Kidney epithelial cell (primary cell): ENCODE results near the gene AIF1. TPM values are rescaled to one million over a fixed set of nuclear protein-coding genes. Genes with fewer than 3 reads are reported as not detected.

Experiments
- total RNA-seq: library from RNA; depleted of rRNA; stranded (reverse); fragments of >200 nt; gene quantifications from 2 replicates; pipeline ENCODE4 v1.2.3, GENCODE V29; 2015

The AIF1 gene
- total RNA-seq, 1 donor from 2014 or later, result 0.33 TPM

Other genes with a start within 250 kb of the AIF1 start
- gene MICA, start 211.6 kb upstream of the AIF1 start, total RNA-seq, result 33.2 and 48.8 TPM in 2 replicates
- 6.9 and 8.1 TPM in 2 replicates for gene MICB, start 117.1 kb upstream of the AIF1 start, total RNA-seq
- not detected in 2 replicates for gene MCCD1, start 86.3 kb upstream of the AIF1 start, total RNA-seq
- gene DDX39B, start 73.2 kb upstream of the AIF1 start, total RNA-seq, result 290 and 412 TPM in 2 replicates
- gene ATP6V1G2, start 68.6 kb upstream of the AIF1 start, total RNA-seq, result 0.67 and 2.7 TPM in 2 replicates
- gene NFKBIL1, start 67.6 kb upstream of the AIF1 start, total RNA-seq, result 41.9 and 44.0 TPM in 2 replicates
- gene LTA, start 42.9 kb upstream of the AIF1 start, total RNA-seq, result 0.92 TPM in 1 of 2 replicates, not detected in the other
- 16.7 and 18.6 TPM in 2 replicates for gene TNF, start 39.7 kb upstream of the AIF1 start, total RNA-seq
- 19.3 and 21.4 TPM in 2 replicates for gene LTB, start 32.8 kb upstream of the AIF1 start, total RNA-seq
- gene LST1, start 29.0 kb upstream of the AIF1 start, total RNA-seq, result 0.42 TPM in 1 of 2 replicates, not detected in the other
- gene NCR3, start 22.2 kb upstream of the AIF1 start, total RNA-seq, result not detected in 2 replicates
- 117 and 143 TPM in 2 replicates for gene PRRC2A, start 5.5 kb downstream of the AIF1 start, total RNA-seq
- gene BAG6, start 37.4 kb downstream of the AIF1 start, total RNA-seq, result 468 and 473 TPM in 2 replicates
- gene APOM, start 40.7 kb downstream of the AIF1 start, total RNA-seq, result 1.3 and 1.8 TPM in 2 replicates
- 19.0 and 24.9 TPM in 2 replicates for gene C6orf47, start 45.5 kb downstream of the AIF1 start, total RNA-seq
- 17.7 and 22.0 TPM in 2 replicates for gene GPANK1, start 49.8 kb downstream of the AIF1 start, total RNA-seq
- 366 and 405 TPM in 2 replicates for gene CSNK2B, start 50.8 kb downstream of the AIF1 start, total RNA-seq
- gene LY6G5B, start 54.7 kb downstream of the AIF1 start, total RNA-seq, result 2.8 and 6.0 TPM in 2 replicates
- not detected in 2 replicates for gene LY6G5C, start 65.8 kb downstream of the AIF1 start, total RNA-seq
- 43.8 and 45.5 TPM in 2 replicates for gene ABHD16A, start 88.1 kb downstream of the AIF1 start, total RNA-seq
- gene LY6G6F, start 91.6 kb downstream of the AIF1 start, total RNA-seq, result not detected in 2 replicates
- gene LY6G6D, start 100.1 kb downstream of the AIF1 start, total RNA-seq, result not detected in 2 replicates
- gene LY6G6C, start 106.5 kb downstream of the AIF1 start, total RNA-seq, result not detected in 2 replicates
- gene MPIG6B, start 108.1 kb downstream of the AIF1 start, total RNA-seq, result 0.29 TPM in 1 of 2 replicates, not detected in the other
- gene DDAH2, start 114.1 kb downstream of the AIF1 start, total RNA-seq, result 91.5 and 106 TPM in 2 replicates
- 494 and 498 TPM in 2 replicates for gene CLIC1, start 121.3 kb downstream of the AIF1 start, total RNA-seq
- gene MSH5, start 124.8 kb downstream of the AIF1 start, total RNA-seq, result 8.9 and 13.1 TPM in 2 replicates
- 1.1 and 2.2 TPM in 2 replicates for gene SAPCD1, start 147.4 kb downstream of the AIF1 start, total RNA-seq
- 1.5 and 3.1 TPM in 2 replicates for gene VWA7, start 162.1 kb downstream of the AIF1 start, total RNA-seq
- 165 and 181 TPM in 2 replicates for gene VARS1, start 180.5 kb downstream of the AIF1 start, total RNA-seq
- gene LSM2, start 191.7 kb downstream of the AIF1 start, total RNA-seq, result 78.6 and 89.0 TPM in 2 replicates
- gene HSPA1L, start 200.0 kb downstream of the AIF1 start, total RNA-seq, result 0.46 and 1.1 TPM in 2 replicates
- 54.6 and 67.0 TPM in 2 replicates for gene HSPA1A, start 200.3 kb downstream of the AIF1 start, total RNA-seq
- 68.3 and 79.1 TPM in 2 replicates for gene HSPA1B, start 212.5 kb downstream of the AIF1 start, total RNA-seq
- 142 and 152 TPM in 2 replicates for gene NEU1, start 247.6 kb downstream of the AIF1 start, total RNA-seq